Sigmoid colon (tissue), 7 donors: ENCODE results near the gene USP7. TPM values are rescaled to one million over a fixed set of nuclear protein-coding genes. Genes with fewer than 3 reads are reported as not detected.

ENCODE experiments used
- DNase-seq: peaks from one replicate; pipeline ENCODE4 v3.0.0-alpha.2; 2019
- H3K27ac ChIP-seq, 4 donors: fragments of 200-600 bp; sonication (generic); one replicate each; pipeline ENCODE4 v1.5.1; 2016 to 2019; ENCODE audit warnings: mild to moderate bottlenecking in 1 of 4
- H3K27me3 ChIP-seq, 3 donors: fragments of 200-600 bp; sonication (generic); one replicate each; pipeline ENCODE4 v1.5.1; 2019; ENCODE audit warnings: mild to moderate bottlenecking in 1 of 3
- H3K36me3 ChIP-seq, 4 donors: fragments of 200-600 bp; sonication (generic); one replicate each; pipeline ENCODE4 v1.5.1; 2016 to 2019
- H3K4me1 ChIP-seq, 4 donors: fragments of 200-600 bp; sonication (generic); one replicate each; pipeline ENCODE4 v1.5.1; 2017 to 2019
- H3K4me3 ChIP-seq, 4 donors: fragments of 200-600 bp; sonication (generic); one replicate each; pipeline ENCODE4 v1.5.1; 2017 to 2019; ENCODE audit warnings: mild to moderate bottlenecking in 2 of 4, moderate library complexity in 1 of 4
- H3K9me3 ChIP-seq, 4 donors: fragments of 200-600 bp in 3 of 4; sonication (generic) in 3 of 4; one replicate each; pipeline versions ENCODE4 v1.5.1 to v1.6.1; 2013 to 2019
- CTCF ChIP-seq, 4 experiments: fragments of 450-650 bp in 3 of 4; fragments of 200-600 bp in 1 of 4; IDR thresholded peaks; one replicate each; pipeline ENCODE4 v1.5.1; 2016 to 2019; ENCODE audit warnings: antibody characterized with exemption in 4 of 4, mild to moderate bottlenecking in 3 of 4, moderate library complexity in 2 of 4
- EP300 ChIP-seq, 4 donors: sonication (generic); formaldehyde crosslinking; IDR thresholded peaks; one replicate each; pipeline ENCODE4 v1.6.1; 2017; ENCODE audit warnings: antibody characterized with exemption in 4 of 4
- POLR2A ChIP-seq, 2 donors: fragments of 450-650 bp; IDR thresholded peaks; one replicate each; pipeline ENCODE4 v1.6.1; 2016; ENCODE audit warnings: antibody characterized with exemption in 2 of 2, mild to moderate bottlenecking in 2 of 2, moderate library complexity in 2 of 2
- POLR2AphosphoS5 ChIP-seq, 4 donors: sonication (generic); formaldehyde crosslinking; IDR thresholded peaks; one replicate each; pipeline ENCODE4 v1.6.1; 2017; ENCODE audit warnings: antibody characterized with exemption in 4 of 4
- WGBS, 2 donors: extraction: QIAGEN DNeasy Blood & Tissue Kit; methylation state at CpG; one replicate each; pipeline ENCODE4 v1.1.7; 2013; 5-methylcytosine and 5-hydroxymethylcytosine counted together
- intact Hi-C: fragments of 100-400 bp; cut with DNase I; formaldehyde crosslinking; loops from one replicate; pipeline ENCODE4 v1.15.1; 2023
- polyA plus RNA-seq, 3 donors: library from polyadenylated mRNA; stranded (reverse); fragments of 200-250 nt; gene quantifications; one replicate each; pipeline ENCODE4 v1.2.3, GENCODE V29; 2013
- total RNA-seq, 4 donors: library from RNA; depleted of rRNA; stranded (reverse); fragments of >200 nt; gene quantifications; one replicate each; pipeline ENCODE4 v1.1.0, GENCODE V29; 2016
- donor health status: healthy with polysubstance abuse.
- donor health status: Bipolar disorder and iron deficiency.
- donor health status: healthy.

The USP7 gene
- total and polyA plus RNA-seq, 7 donors: 28.8 to 84.5 (median 64.9) TPM

GRCh38 chr16:8931859-8932258, 31.8 kb downstream of the USP7 start:
- H3K27ac ChIP-seq: no peak overlapping the region
- no peaks in the 10 kb centered on the region for H3K9me3 ChIP-seq
- intact Hi-C loops: no loop called here
- 28 to 52% methylated on average over 6 of the region's 6 CpGs for WGBS, 2 donors
- peaks cover 0 to 26% (median 24%) of the 10 kb centered on the region in 4 donors for H3K4me1 ChIP-seq
- TF ChIP-seq EP300 (IDR thresholded peaks at IDR 0.05): no peak
- no peak for TF ChIP-seq POLR2A (IDR thresholded peaks at IDR 0.05)
- TF ChIP-seq CTCF (IDR thresholded peaks at IDR 0.05): no peak
- TF ChIP-seq POLR2AphosphoS5 (IDR thresholded peaks at IDR 0.05): no peak
- H3K4me3 ChIP-seq: no peak overlapping the region
- peaks cover 0 to 32% (median 11%) of the 10 kb centered on the region in 4 donors for H3K36me3 ChIP-seq
- DNase-seq: no peak
- no peaks in the 10 kb centered on the region for H3K27me3 ChIP-seq

- Histone ChIP-seq H3K36me3 (peaks cover 0 to 38% (median 12%) of the 10 kb centered on the region in 4 donors), H3K27me3 (no peaks in the 10 kb centered on the region), H3K4me3 (no peak overlapping the region), H3K27ac (no peak overlapping the region), H3K4me1 (peaks cover 0 to 5% (median 2%) of the 10 kb centered on the region in 4 donors), H3K9me3 (no peaks in the 10 kb centered on the region)
- 48 to 86% methylated on average over 17 of the region's 17 CpGs for WGBS, 2 donors
- TF ChIP-seq POLR2AphosphoS5 (IDR thresholded peaks at IDR 0.05) (no peak), CTCF (IDR thresholded peaks at IDR 0.05) (no peak), POLR2A (IDR thresholded peaks at IDR 0.05) (no peak), EP300 (IDR thresholded peaks at IDR 0.05) (no peak)
- intact Hi-C loops: no loop called here
- no peak for DNase-seq
Measured at GRCh38 chr16:8929086-8929748, 34.5 kb downstream of the USP7 start.

- Histone ChIP-seq H3K27ac (no peak overlapping the region), H3K4me1 (peaks cover 0 to 8% (median 2%) of the 10 kb centered on the region in 4 donors), H3K36me3 (peaks cover 0 to 38% (median 12%) of the 10 kb centered on the region in 4 donors), H3K4me3 (no peak overlapping the region), H3K9me3 (no peaks in the 10 kb centered on the region), H3K27me3 (no peaks in the 10 kb centered on the region)
- intact Hi-C loops: no loop called here
- DNase-seq: no peak
- TF ChIP-seq POLR2A (IDR thresholded peaks at IDR 0.05): no peak
- no peak for TF ChIP-seq EP300 (IDR thresholded peaks at IDR 0.05)
- no peak for TF ChIP-seq POLR2AphosphoS5 (IDR thresholded peaks at IDR 0.05)
- no peak for TF ChIP-seq CTCF (IDR thresholded peaks at IDR 0.05)
- 78 to 79% methylated on average over 10 of the region's 10 CpGs for WGBS, 2 donors
Measured at GRCh38 chr16:8928467-8928957, 35.2 kb downstream of the USP7 start.

- TF ChIP-seq EP300 (IDR thresholded peaks at IDR 0.05) (no peak), CTCF (IDR thresholded peaks at IDR 0.05) (no peak), POLR2AphosphoS5 (IDR thresholded peaks at IDR 0.05) (no peak), POLR2A (IDR thresholded peaks at IDR 0.05) (no peak)
Measured at GRCh38 chr16:8926827-8927226, 36.9 kb downstream of the USP7 start.

More at GRCh38 chr16:8926827-8927226, 36.9 kb downstream of the USP7 start:
- no peaks in the 10 kb centered on the region for H3K27me3 ChIP-seq
- no peak overlapping the region for H3K27ac ChIP-seq
- 54 to 92% methylated on average over 11 of the region's 11 CpGs for WGBS, 2 donors
- H3K4me1 ChIP-seq: peaks cover 0 to 8% (median 2%) of the 10 kb centered on the region in 4 donors
- no peak overlapping the region for H3K4me3 ChIP-seq
- intact Hi-C loops: no loop called here
- DNase-seq: no peak
- H3K36me3 ChIP-seq: peaks cover 0 to 51% (median 20%) of the 10 kb centered on the region in 4 donors
- no peaks in the 10 kb centered on the region for H3K9me3 ChIP-seq
